ENCODE results near the gene DSCAM. TPM values are rescaled to one million over a fixed set of nuclear protein-coding genes. Genes with fewer than 3 reads are reported as not detected.

The DSCAM gene
- total and polyA plus RNA-seq, 2 donors (not counting 3 experiments of a cell fraction or from before 2014, with no cell fraction given) = not detected

DNA sequence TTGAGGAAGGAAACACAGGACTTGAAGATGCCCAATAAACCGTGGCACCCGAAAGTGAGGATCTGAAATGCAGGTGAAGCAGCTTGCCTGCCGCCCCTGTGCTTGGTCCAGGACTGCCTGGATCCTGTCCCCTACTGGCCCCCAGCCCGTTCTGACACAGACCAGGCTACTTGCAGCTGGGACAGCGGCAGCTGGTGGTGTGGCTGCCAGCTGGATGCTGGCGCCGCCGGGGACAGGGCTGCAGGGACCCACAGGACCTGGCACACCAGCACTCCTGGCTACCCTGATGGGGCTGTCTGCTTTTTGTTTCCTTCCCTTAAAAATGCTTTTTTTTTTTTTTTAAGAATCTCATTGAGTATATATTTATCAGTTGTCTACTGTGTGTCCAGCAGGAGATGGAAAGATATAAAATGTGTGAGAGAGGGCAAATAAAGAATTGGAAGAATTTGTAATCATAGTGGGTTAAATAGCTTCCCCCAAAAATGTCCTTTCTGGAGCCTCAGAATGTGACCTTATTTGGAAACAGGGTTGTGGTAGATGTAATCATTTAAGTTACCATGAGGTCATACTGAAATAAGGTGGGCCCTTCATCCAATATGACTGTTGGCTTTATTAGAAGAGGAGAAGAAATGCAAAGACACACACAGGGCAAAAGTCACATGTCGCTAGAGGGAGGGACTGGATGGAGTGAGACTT, 165.6 kb downstream of the DSCAM start:
- Histone ChIP-seq H3K79me2 (ENCODE audit: control insufficient read depth, insufficient read depth, low read length) (no peaks in the 10 kb centered on the region), H3K9ac (replicated peaks; ENCODE audit: extremely low read depth, insufficient read depth, low read length) (no peak overlapping the region), H3K27me3 (ENCODE audit: control insufficient read depth in 2 of 2, insufficient read depth in 2 of 2, low read length in 2 of 2) (no peaks in the 10 kb centered on the region), H3K9me3 (replicated peaks; ENCODE audit: control insufficient read depth, insufficient read depth, low read length) (peaks cover 13% of the 10 kb centered on the region), H3K4me1 (ENCODE audit: control insufficient read depth, extremely low read depth, insufficient read depth, low read length) (no peaks in the 10 kb centered on the region), H3K9me1 (replicated peaks; ENCODE audit: control insufficient read depth, extremely low read depth, insufficient read depth, low read length) (no peaks in the 10 kb centered on the region), H3K36me3 (ENCODE audit: control insufficient read depth in 2 of 2, extremely low read depth in 1 of 2, insufficient read depth in 2 of 2, low read length in 2 of 2) (no peaks in the 10 kb centered on the region), H3K4me2 (ENCODE audit: insufficient read depth, low read length) (no peak overlapping the region), H3K27ac (ENCODE audit: insufficient read depth, low read depth, low read length) (no peak overlapping the region), H2AFZ (ENCODE audit: low read depth, low read length) (no peak overlapping the region), H4K20me1 (replicated peaks; ENCODE audit: control insufficient read depth, extremely low read depth, insufficient read depth, low read length) (no peaks in the 10 kb centered on the region), H3K4me3 (replicated peaks in 1 of 3; ENCODE audit: insufficient read depth in 1 of 3, low read depth in 1 of 3, low read length in 3 of 3) (no peak overlapping the region)
- no peak for FAIRE-seq
- DNase-seq (ENCODE audit: low read depth, low spot score) = no peak
- dilution Hi-C loops (cut with MboI; ENCODE audit: extremely low pct_ligation_motif_present, low sequenced_read_pairs) = no loop called here
- no TSS peak for BruUV-seq (replicated peaks)
- CTCF ChIA-PET = no interaction called here
- POLR2A ChIA-PET = no interaction called here
- intact Hi-C loops (cut with micrococcal nuclease) = no loop called here
- TF ChIP-seq FOS (IDR thresholded peaks at IDR 0.05; ENCODE audit: borderline replicate concordance, insufficient read depth, low read length) (no peak), POLR2AphosphoS5 (IDR thresholded peaks at IDR 0.05; ENCODE audit: insufficient read depth, low read depth, low read length) (no peak), JUN (IDR thresholded peaks at IDR 0.05; ENCODE audit: borderline replicate concordance, insufficient read depth, insufficient read length, low read depth) (no peak)
- TF ChIP-seq, protein P1, sequence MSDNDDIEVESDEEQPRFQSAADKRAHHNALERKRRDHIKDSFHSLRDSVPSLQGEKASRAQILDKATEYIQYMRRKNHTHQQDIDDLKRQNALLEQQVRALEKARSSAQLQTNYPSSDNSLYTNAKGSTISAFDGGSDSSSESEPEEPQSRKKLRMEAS (IDR thresholded peaks at IDR 0.05; ENCODE audit: insufficient read depth, insufficient read length) = no peak

DNA sequence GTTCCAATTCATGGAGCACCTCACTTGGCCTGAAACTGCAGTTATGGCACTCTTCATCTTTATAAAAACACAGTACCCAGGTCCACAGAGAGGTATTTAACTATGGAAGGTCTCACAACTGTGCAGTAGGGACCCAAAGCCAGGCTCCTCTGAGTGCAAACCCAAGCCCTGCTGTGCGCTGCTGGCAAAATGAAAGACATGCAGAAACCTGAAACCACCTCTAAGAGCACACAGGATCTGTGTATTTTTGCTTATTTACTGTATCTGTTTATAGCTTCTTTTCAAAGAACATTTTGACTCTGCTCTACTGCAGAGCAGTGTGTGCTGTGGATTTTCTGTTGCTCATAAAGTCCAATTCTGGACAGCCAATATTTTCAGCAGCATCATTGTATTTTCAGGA, 166.6 kb downstream of the DSCAM start:
- dilution Hi-C loops (cut with MboI; ENCODE audit: extremely low pct_ligation_motif_present, low sequenced_read_pairs) = no loop called here
- Histone ChIP-seq H3K79me2 (ENCODE audit: control insufficient read depth, insufficient read depth, low read length) (no peaks in the 10 kb centered on the region), H3K9me3 (replicated peaks; ENCODE audit: control insufficient read depth, insufficient read depth, low read length) (peaks cover 10% of the 10 kb centered on the region), H3K4me1 (ENCODE audit: control insufficient read depth, extremely low read depth, insufficient read depth, low read length) (no peaks in the 10 kb centered on the region), H3K4me3 (replicated peaks in 1 of 3; ENCODE audit: insufficient read depth in 1 of 3, low read depth in 1 of 3, low read length in 3 of 3) (no peak overlapping the region), H3K4me2 (ENCODE audit: insufficient read depth, low read length) (no peak overlapping the region), H3K27me3 (ENCODE audit: control insufficient read depth in 2 of 2, insufficient read depth in 2 of 2, low read length in 2 of 2) (no peaks in the 10 kb centered on the region), H3K36me3 (ENCODE audit: control insufficient read depth in 2 of 2, extremely low read depth in 1 of 2, insufficient read depth in 2 of 2, low read length in 2 of 2) (no peaks in the 10 kb centered on the region), H3K27ac (ENCODE audit: insufficient read depth, low read depth, low read length) (no peak overlapping the region), H2AFZ (ENCODE audit: low read depth, low read length) (no peak overlapping the region), H3K9ac (replicated peaks; ENCODE audit: extremely low read depth, insufficient read depth, low read length) (no peak overlapping the region), H3K9me1 (replicated peaks; ENCODE audit: control insufficient read depth, extremely low read depth, insufficient read depth, low read length) (no peaks in the 10 kb centered on the region), H4K20me1 (replicated peaks; ENCODE audit: control insufficient read depth, extremely low read depth, insufficient read depth, low read length) (no peaks in the 10 kb centered on the region)
- ChIA-PET POLR2A (no interaction called here), CTCF (no interaction called here)
- DNase-seq (ENCODE audit: low read depth, low spot score) = no peak
- TF ChIP-seq, protein P1 (IDR thresholded peaks at IDR 0.05; ENCODE audit: insufficient read depth, insufficient read length) = no peak
- TF ChIP-seq FOS (IDR thresholded peaks at IDR 0.05; ENCODE audit: borderline replicate concordance, insufficient read depth, low read length) = no peak
- no peak for TF ChIP-seq POLR2A (IDR thresholded peaks at IDR 0.05; ENCODE audit: low read depth, low read length)
- no peak for TF ChIP-seq POLR2AphosphoS5 (IDR thresholded peaks at IDR 0.05; ENCODE audit: insufficient read depth, low read depth, low read length)
- TF ChIP-seq GATA2 (IDR thresholded peaks at IDR 0.05; ENCODE audit: insufficient read depth, insufficient read length, low read depth, low read length) = no peak
- TF ChIP-seq, protein P2, sequence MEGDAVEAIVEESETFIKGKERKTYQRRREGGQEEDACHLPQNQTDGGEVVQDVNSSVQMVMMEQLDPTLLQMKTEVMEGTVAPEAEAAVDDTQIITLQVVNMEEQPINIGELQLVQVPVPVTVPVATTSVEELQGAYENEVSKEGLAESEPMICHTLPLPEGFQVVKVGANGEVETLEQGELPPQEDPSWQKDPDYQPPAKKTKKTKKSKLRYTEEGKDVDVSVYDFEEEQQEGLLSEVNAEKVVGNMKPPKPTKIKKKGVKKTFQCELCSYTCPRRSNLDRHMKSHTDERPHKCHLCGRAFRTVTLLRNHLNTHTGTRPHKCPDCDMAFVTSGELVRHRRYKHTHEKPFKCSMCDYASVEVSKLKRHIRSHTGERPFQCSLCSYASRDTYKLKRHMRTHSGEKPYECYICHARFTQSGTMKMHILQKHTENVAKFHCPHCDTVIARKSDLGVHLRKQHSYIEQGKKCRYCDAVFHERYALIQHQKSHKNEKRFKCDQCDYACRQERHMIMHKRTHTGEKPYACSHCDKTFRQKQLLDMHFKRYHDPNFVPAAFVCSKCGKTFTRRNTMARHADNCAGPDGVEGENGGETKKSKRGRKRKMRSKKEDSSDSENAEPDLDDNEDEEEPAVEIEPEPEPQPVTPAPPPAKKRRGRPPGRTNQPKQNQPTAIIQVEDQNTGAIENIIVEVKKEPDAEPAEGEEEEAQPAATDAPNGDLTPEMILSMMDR (IDR thresholded peaks at IDR 0.05; ENCODE audit: extremely low read depth in 1 of 2, insufficient read depth in 1 of 2, low read depth in 1 of 2, low read length in 2 of 2) = no peak
- intact Hi-C loops (cut with micrococcal nuclease) = no loop called here
- BruUV-seq (replicated peaks) = no TSS peak
- no peak for FAIRE-seq
